ENCODE measurements around the gene IGFALS. TPM values are rescaled to one million over a fixed set of nuclear protein-coding genes. Genes with fewer than 3 reads are reported as not detected.

The IGFALS gene
- total RNA-seq, 1 donor from 2014 or later, result 0.19 TPM

Other genes starting within 250 kb of the IGFALS start
- gene IFT140, start 181.6 kb downstream of the IGFALS start, total RNA-seq, result 10.5 TPM
- 12.4 TPM for gene CRAMP1, start 181.3 kb downstream of the IGFALS start, total RNA-seq
- 26.2 TPM for gene JPT2, start 115.4 kb downstream of the IGFALS start, total RNA-seq
- gene MAPK8IP3, start 87.5 kb downstream of the IGFALS start, total RNA-seq, result 71.4 TPM
- 31.7 TPM for gene NME3, start 22.2 kb downstream of the IGFALS start, total RNA-seq
- 14.9 TPM for gene EME2, start 20.9 kb downstream of the IGFALS start, total RNA-seq
- 63.4 TPM for gene MRPS34, start 20.6 kb downstream of the IGFALS start, total RNA-seq
- gene SPSB3, start 11.1 kb downstream of the IGFALS start, total RNA-seq, result 24.2 TPM
- gene NUBP2, start 10.7 kb downstream of the IGFALS start, total RNA-seq, result 32.3 TPM
- 166 TPM for gene HAGH, start 33.1 kb upstream of the IGFALS start, total RNA-seq
- 20.5 TPM for gene FAHD1, start 33.5 kb upstream of the IGFALS start, total RNA-seq
- gene MEIOB, start 78.5 kb upstream of the IGFALS start, total RNA-seq, result not detected
- gene HS3ST6, start 124.7 kb upstream of the IGFALS start, total RNA-seq, result not detected
- 39.2 TPM for gene MSRB1, start 149.5 kb upstream of the IGFALS start, total RNA-seq
- gene RPL3L, start 161.0 kb upstream of the IGFALS start, total RNA-seq, result 202 TPM
- 390 TPM for gene NDUFB10, start 165.8 kb upstream of the IGFALS start, total RNA-seq
- gene RPS2, start 171.1 kb upstream of the IGFALS start, total RNA-seq, result 702 TPM
- not detected for gene RNF151, start 173.2 kb upstream of the IGFALS start, total RNA-seq
- gene TBL3, start 178.3 kb upstream of the IGFALS start, total RNA-seq, result 18.3 TPM
- not detected for gene NOXO1, start 187.8 kb upstream of the IGFALS start, total RNA-seq
- 25.5 TPM for gene GFER, start 190.5 kb upstream of the IGFALS start, total RNA-seq
- 1.8 TPM for gene SYNGR3, start 196.3 kb upstream of the IGFALS start, total RNA-seq
- 21.9 TPM for gene ZNF598, start 216.1 kb upstream of the IGFALS start, total RNA-seq
- not detected for gene NPW, start 226.1 kb upstream of the IGFALS start, total RNA-seq
- gene NHERF2, start 233.2 kb upstream of the IGFALS start, total RNA-seq, result 183 TPM